Measurements from ENCODE around the gene TBR1.

TBR1 gene

GRCh38 chr2:161430386-161430785, 14.3 kb downstream of the TBR1 start:
- DNase-seq, result no peak

- no peak for DNase-seq
Measured at GRCh38 chr2:161432107-161432506, 16.0 kb downstream of the TBR1 start.

- DNase-seq, result no peak
Measured at GRCh38 chr2:161434118-161434517, 18.0 kb downstream of the TBR1 start.

GRCh38 chr2:161436411-161436810, 20.3 kb downstream of the TBR1 start:
- DNase-seq, result no peak

GRCh38 chr2:161438598-161438997, 22.5 kb downstream of the TBR1 start:
- DNase-seq, result no peak

GRCh38 chr2:161445097-161445496, 29.0 kb downstream of the TBR1 start:
- DNase-seq, result no peak

GRCh38 chr2:161448431-161448830, 32.3 kb downstream of the TBR1 start:
- no peak for DNase-seq

GRCh38 chr2:161471631-161472030, 55.5 kb downstream of the TBR1 start:
- DNase-seq, result no peak

GRCh38 chr2:161474920-161475319, 58.8 kb downstream of the TBR1 start:
- DNase-seq, result no peak

All from NCI-H1092 (cell line).